H1 (cell line): ENCODE data around the gene NDUFA13. TPM values are rescaled to one million over a fixed set of nuclear protein-coding genes. Genes with fewer than 3 reads are reported as not detected.

Source experiments
- CTCF ChIA-PET: fragments of 300-600 bp; sonication (Branson Sonifier 250); formaldehyde crosslinking; loops from one replicate; lab custom pipeline; 2021; ENCODE audit not compliant: partially characterized antibody; lab: Charles Lee
- POLR2A ChIA-PET: fragments of 300-600 bp; sonication (Branson Sonifier 250); formaldehyde crosslinking; loops from one replicate; lab custom pipeline; 2021; ENCODE audit warnings: inconsistent platforms; ENCODE audit not compliant: partially characterized antibody; lab: Charles Lee
- DNase-seq, 2 experiments: peaks; one replicate each; pipeline versions ENCODE4 v3.0.0 to v3.0.0-alpha.2; 2010 to 2022; ENCODE audit warnings: low spot score in 2 of 2, low read depth in 1 of 2, mixed read lengths in 1 of 2
- FAIRE-seq: peaks from 2 replicates; lab custom pipeline; 2011; peaks lifted over from hg19 to GRCh38; lab: Jason Lieb, UNC
- H2AFZ ChIP-seq: 2 replicates; pipeline ENCODE4 v1.8.1; 2012; ENCODE audit warnings: low read length, inconsistent platforms
- H2AK5ac ChIP-seq: 2 replicates; pipeline ENCODE4 v1.6.1; 2013; ENCODE audit warnings: low read depth, low read length
- H2BK120ac ChIP-seq: replicated peaks from 2 replicates; pipeline ENCODE3; 2013; ENCODE audit warnings: low read depth, low read length, inconsistent platforms
- H2BK12ac ChIP-seq: 2 replicates; pipeline ENCODE4 v1.6.1; 2013; ENCODE audit warnings: low read depth, low read length
- H2BK15ac ChIP-seq: 2 replicates; pipeline ENCODE4 v1.6.1; 2013; ENCODE audit warnings: low read length
- H2BK20ac ChIP-seq: 2 replicates; pipeline ENCODE4 v1.6.1; 2013; ENCODE audit warnings: low read length
- H2BK5ac ChIP-seq: 2 replicates; pipeline ENCODE4 v1.6.1; 2013; ENCODE audit warnings: low read depth, low read length
- H3K14ac ChIP-seq: 2 replicates; pipeline ENCODE4 v1.6.1; 2013; ENCODE audit warnings: inconsistent platforms; ENCODE audit not compliant: insufficient read length
- H3K18ac ChIP-seq: 2 replicates; pipeline ENCODE4 v1.6.1; 2013; ENCODE audit warnings: low read length; ENCODE audit errors: extremely low read depth
- H3K23ac ChIP-seq: 2 replicates; pipeline ENCODE4 v1.6.1; 2013; ENCODE audit warnings: inconsistent platforms; ENCODE audit not compliant: insufficient read length
- H3K23me2 ChIP-seq: 2 replicates; pipeline ENCODE4 v1.6.1; 2013; ENCODE audit warnings: low read depth, low read length
- H3K27ac ChIP-seq: 2 replicates; pipeline ENCODE4 v1.6.1; 2011; ENCODE audit warnings: low read depth, low read length, inconsistent platforms
- H3K27me3 ChIP-seq, 4 experiments: replicated peaks in 1 of 4; 1 replicate in 1 of 4; 2 replicates in 3 of 4; pipeline versions ENCODE4 v1.6.1 to v1.8.1; 2011 to 2013; ENCODE audit warnings: low read length in 3 of 4, mild to moderate bottlenecking in 3 of 4, inconsistent platforms in 2 of 4, mixed read lengths in 2 of 4, moderate library complexity in 1 of 4; ENCODE audit not compliant: control insufficient read depth in 3 of 4, insufficient read depth in 3 of 4; ENCODE audit errors: extremely low read depth in 1 of 4
- H3K36me3 ChIP-seq, 4 experiments: 2 replicates each; pipeline versions ENCODE4 v1.6.1 to v1.8.1; 2011 to 2013; ENCODE audit warnings: mild to moderate bottlenecking in 4 of 4, low read length in 3 of 4, moderate library complexity in 2 of 4, control low read depth in 1 of 4, inconsistent platforms in 1 of 4; ENCODE audit not compliant: insufficient read depth in 4 of 4, control insufficient read depth in 2 of 4
- H3K4ac ChIP-seq: replicated peaks from 2 replicates; pipeline ENCODE3; 2013; ENCODE audit warnings: low read length, low read depth, mixed read lengths, inconsistent platforms; ENCODE audit not compliant: insufficient read length
- H3K4me1 ChIP-seq, 4 experiments: replicated peaks in 1 of 4; 1 replicate in 1 of 4; 2 replicates in 3 of 4; pipeline versions ENCODE4 v1.6.1 to v1.8.1; 2011 to 2013; ENCODE audit warnings: low read length in 3 of 4, inconsistent platforms in 2 of 4, mixed read lengths in 1 of 4; ENCODE audit not compliant: insufficient read depth in 4 of 4, control insufficient read depth in 3 of 4
- H3K4me2 ChIP-seq, 2 experiments: 2 replicates each; pipeline versions ENCODE4 v1.6.1 to v1.8.1; 2011 to 2013; ENCODE audit warnings: low read depth in 2 of 2, low read length in 2 of 2, control low read depth in 1 of 2, inconsistent platforms in 1 of 2, mild to moderate bottlenecking in 1 of 2; ENCODE audit not compliant: insufficient read depth in 1 of 2
- H3K4me3 ChIP-seq, 4 experiments: fragments of 200-600, 300-600 bp in 1 of 4; sonication (generic), shearing (Covaris generic), sonication (Bioruptor Twin) in 1 of 4; 2 replicates each; pipeline versions ENCODE4 v1.5.1 to v1.8.1; 2011 to 2016; ENCODE audit warnings: low read length in 4 of 4, low read depth in 3 of 4, control low read depth in 2 of 4, inconsistent platforms in 2 of 4, mild to moderate bottlenecking in 2 of 4, mixed read lengths in 1 of 4, moderate library complexity in 1 of 4; ENCODE audit not compliant: insufficient read depth in 2 of 4; ENCODE audit errors: extremely low read depth in 1 of 4
- H3K56ac ChIP-seq: replicated peaks from 2 replicates; pipeline ENCODE3; 2013; ENCODE audit warnings: low read depth, mild to moderate bottlenecking, mixed read lengths, low read length, inconsistent platforms; ENCODE audit not compliant: insufficient read length
- H3K79me1 ChIP-seq: 2 replicates; pipeline ENCODE4 v1.6.1; 2013; ENCODE audit warnings: low read depth, low read length, control low read depth
- H3K79me2 ChIP-seq, 2 experiments: 2 replicates each; pipeline versions ENCODE4 v1.6.1 to v1.8.1; 2012 to 2013; ENCODE audit warnings: low read length in 2 of 2, mild to moderate bottlenecking in 2 of 2, inconsistent platforms in 1 of 2; ENCODE audit not compliant: insufficient read depth in 2 of 2, control insufficient read depth in 1 of 2
- H3K9ac ChIP-seq, 4 experiments: replicated peaks in 1 of 4; 1 replicate in 1 of 4; 2 replicates in 3 of 4; pipeline versions ENCODE4 v1.6.1 to v1.8.1; 2011 to 2013; ENCODE audit warnings: low read depth in 3 of 4, low read length in 3 of 4, control low read depth in 2 of 4, mild to moderate bottlenecking in 2 of 4, moderate library complexity in 2 of 4, inconsistent platforms in 1 of 4; ENCODE audit errors: extremely low read depth in 1 of 4
- H3K9me3 ChIP-seq, 2 experiments: 2 replicates each; pipeline versions ENCODE4 v1.6.1 to v1.8.1; 2012 to 2013; ENCODE audit warnings: mild to moderate bottlenecking in 2 of 2, moderate library complexity in 2 of 2, control low read depth in 1 of 2, inconsistent platforms in 1 of 2, low read depth in 1 of 2, low read length in 1 of 2, mixed read lengths in 1 of 2; ENCODE audit not compliant: insufficient read depth in 2 of 2
- H4K20me1 ChIP-seq, 2 experiments: replicated peaks in 1 of 2; 2 replicates each; pipeline versions ENCODE3 to v1.8.1; 2011 to 2013; ENCODE audit warnings: inconsistent platforms in 2 of 2, low read length in 2 of 2, mild to moderate bottlenecking in 1 of 2; ENCODE audit not compliant: insufficient read depth in 2 of 2, control insufficient read depth in 1 of 2
- H4K5ac ChIP-seq: 2 replicates; pipeline ENCODE4 v1.6.1; 2013; ENCODE audit warnings: low read length, low read depth, mixed read lengths, inconsistent platforms; ENCODE audit not compliant: insufficient read length
- H4K8ac ChIP-seq: 2 replicates; pipeline ENCODE4 v1.8.0; 2013; ENCODE audit warnings: mild to moderate bottlenecking, moderate library complexity, low read length, inconsistent platforms; ENCODE audit not compliant: insufficient read depth; ENCODE audit errors: extremely low read depth
- H4K91ac ChIP-seq: replicated peaks from 2 replicates; pipeline ENCODE3; 2013; ENCODE audit warnings: low read length, mixed read lengths, inconsistent platforms; ENCODE audit not compliant: insufficient read length
- MAFK ChIP-seq: IDR thresholded peaks from 2 replicates; pipeline ENCODE4 v1.6.1; 2012; ENCODE audit warnings: low read depth, mild to moderate bottlenecking, improper control_type of control experiment, low read length
- RFX5 ChIP-seq: IDR thresholded peaks from 2 replicates; pipeline ENCODE4 v1.6.1; 2011; ENCODE audit warnings: low read depth, low read length, improper control_type of control experiment, borderline replicate concordance
- WGBS, 2 experiments: shearing (Covaris generic) in 1 of 2; methylation state at CpG; one replicate each; pipeline versions ENCODE4 v1.1.6 to v1.1.7; 2013 to 2015; ENCODE audit warnings: low lambda C conversion rate in 2 of 2, mixed read lengths in 2 of 2, inconsistent platforms in 1 of 2, low coverage in 1 of 2, missing lambda C conversion rate in 1 of 2; ENCODE audit not compliant: insufficient replicate concordance in 2 of 2, insufficient coverage in 1 of 2, insufficient read length in 1 of 2; ENCODE audit errors: extremely low coverage in 1 of 2, missing lambda C conversion rate in 1 of 2; 5-methylcytosine and 5-hydroxymethylcytosine counted together
- polyA plus RNA-seq, 7 experiments: library from polyadenylated mRNA; depleted of rRNA in 3 of 7; stranded (reverse) in 5 of 7; unstranded in 2 of 7; fragments of >200 nt in 5 of 7; fragments of 200-250 nt in 2 of 7; gene quantifications; 1 replicate in 5 of 7; 2 replicates in 1 of 7; 4 replicates in 1 of 7; pipeline versions ENCODE4 v1.2.1 to v1.2.3, GENCODE V29; 2011 to 2013; ENCODE audit warnings: missing spikeins in 2 of 7, mixed read lengths in 2 of 7
- total RNA-seq: library from RNA; stranded (reverse); fragmentation: NEBNext Ultra II Directional; extraction: Animal tissue kit (Norgen Biotek cat#: 25700); gene quantifications from 2 replicates; pipeline ENCODE4 v1.2.1, GENCODE V29; 2021

The NDUFA13 gene
- total and polyA plus RNA-seq, 2 of the 8 experiments (the other 6 are each of a cell fraction or from before 2014, with no cell fraction given): 413 to 1,105 TPM

- no peak overlapping the region for H4K8ac ChIP-seq
- H2BK120ac ChIP-seq: no peak overlapping the region
- H4K20me1 ChIP-seq: peaks cover 0 to 3% of the 10 kb centered on the region in 2 experiments
- H3K4me1 ChIP-seq: peaks cover 0 to 6% (median 3%) of the 10 kb centered on the region in 4 experiments; a peak in 3 of 7 replicates
- peaks cover 6 to 23% (median 20%) of the 10 kb centered on the region in 4 experiments for H3K27me3 ChIP-seq
- no peak overlapping the region for H3K14ac ChIP-seq
- WGBS, 2 experiments: 95% methylated on average over 13 of the region's 13 CpGs; no CpG with 5 or more reads in 1 of the 2 experiments
- no peak for DNase-seq
- POLR2A ChIA-PET: interaction anchor here (1.0 to 1.8 kb wide), 5 partner anchors 8 to 101 kb away, joined by 3 to 4 read pairs (median 4); partner anchors contain the start of genes GMIP and NDUFA13
- no peak overlapping the region for H3K56ac ChIP-seq
- no peak overlapping the region for H3K27ac ChIP-seq
- no peak overlapping the region for H3K4me3 ChIP-seq
- no peak overlapping the region for H3K4ac ChIP-seq
- H3K9ac ChIP-seq: no peak overlapping the region
- no peaks in the 10 kb centered on the region for H3K79me1 ChIP-seq
- H2BK20ac ChIP-seq: no peak overlapping the region
- no peak overlapping the region for H3K18ac ChIP-seq
- H3K36me3 ChIP-seq: no peaks in the 10 kb centered on the region
- no peak for TF ChIP-seq MAFK
- TF ChIP-seq RFX5: no peak
- no peak for FAIRE-seq
- no peak overlapping the region for H2BK15ac ChIP-seq
- H4K91ac ChIP-seq: no peak overlapping the region
- H3K23ac ChIP-seq: no peak overlapping the region
- no peak overlapping the region for H2AK5ac ChIP-seq
- H2AFZ ChIP-seq: no peak overlapping the region
- peaks cover 9% of the 10 kb centered on the region; the same call in 1 of the 2 replicates for H3K23me2 ChIP-seq
- CTCF ChIA-PET: interaction anchor here (0.6 to 15.7 kb wide), 5 partner anchors 9 to 94 kb away, joined by 3 to 223 read pairs (median 6); no protein-coding TSS in a partner anchor
- no peak overlapping the region for H2BK5ac ChIP-seq
- H4K5ac ChIP-seq: no peak overlapping the region
- no peaks in the 10 kb centered on the region for H3K79me2 ChIP-seq
- H3K9me3 ChIP-seq: peaks cover 0 to 4% of the 10 kb centered on the region in 2 experiments; a peak in 1 of 4 replicates
- H3K4me2 ChIP-seq: no peak overlapping the region
- no peak overlapping the region for H2BK12ac ChIP-seq
Measured at GRCh38 chr19:19543101-19543500, 27.1 kb downstream of the NDUFA13 start.
